NCI-H526 (cell line): ENCODE measurements around the gene ULK2.
"Not testable (repeated sequence)": the region's sequence is repeated elsewhere in the genome, so short reads cannot be mapped to it uniquely, and the experiment has no call there.

ENCODE experiments used
- DNase-seq, 2 experiments: peaks; one replicate each; lab custom pipeline; 2025; lab: John Stamatoyannopoulos, UW

ULK2 gene

DNA sequence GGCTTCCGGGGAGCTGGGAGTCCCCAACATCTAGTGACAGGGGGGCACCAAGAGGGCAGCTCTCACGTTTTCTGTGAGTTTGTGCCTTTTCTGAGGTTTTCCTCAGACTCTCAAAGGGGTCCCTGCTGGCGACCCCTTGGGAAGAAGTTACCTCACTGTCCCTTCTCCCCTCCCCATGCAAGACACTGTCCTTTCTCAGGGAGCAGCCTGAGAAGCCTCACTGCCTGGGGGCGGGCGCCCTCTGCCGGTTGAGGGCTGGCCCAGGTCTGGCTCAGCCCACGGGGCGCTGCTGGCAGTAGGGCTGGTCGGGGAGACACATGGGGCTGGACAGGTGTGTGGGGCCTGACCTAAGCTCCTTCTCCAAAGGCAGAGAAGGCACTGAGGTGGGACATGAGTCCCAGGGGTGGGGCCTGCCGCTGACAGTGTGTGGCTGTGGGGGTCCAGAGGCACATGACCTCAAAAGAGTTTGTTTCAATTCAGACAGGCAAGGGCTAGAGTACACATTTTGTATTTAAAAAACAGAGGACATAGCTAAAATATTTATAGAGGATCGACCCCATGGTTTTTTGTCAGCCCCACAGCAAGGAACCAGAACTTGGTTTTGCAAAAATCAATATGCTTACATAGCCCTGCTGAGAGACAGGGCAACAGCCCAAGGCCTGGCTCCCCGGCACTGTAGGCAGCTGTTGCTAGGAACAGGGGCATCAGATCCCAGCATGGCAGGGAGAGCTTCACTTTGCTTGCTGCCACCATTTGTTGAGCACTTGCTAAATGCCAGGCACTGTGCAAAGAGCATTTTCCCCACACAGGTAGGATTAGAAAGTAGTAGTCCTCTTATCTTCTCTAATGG is 101.1 kb downstream of the ULK2 start:
- DNase-seq: peak in 1 of 2 experiments; percentile 47

DNA sequence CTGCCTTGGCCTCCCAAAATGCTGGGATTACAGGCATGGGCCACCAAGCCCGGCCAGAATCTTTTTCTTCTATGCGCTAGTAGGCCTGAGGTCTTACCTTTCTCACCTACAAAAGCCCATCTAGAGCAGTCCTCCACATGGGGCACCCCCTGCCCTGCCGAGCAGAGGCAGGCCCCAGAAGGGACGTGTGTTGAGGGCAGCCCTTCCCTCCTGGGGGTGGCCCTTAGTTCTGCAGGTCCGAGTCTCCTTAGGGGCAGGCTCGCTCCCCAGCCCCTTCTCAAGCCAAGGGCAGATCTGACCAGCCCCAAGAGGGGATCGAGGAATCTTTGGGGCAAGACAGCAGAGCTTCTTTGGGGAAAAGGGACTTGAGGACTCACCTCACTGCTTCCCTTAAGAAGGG is 101.7 kb downstream of the ULK2 start:
- no peak for DNase-seq

DNA sequence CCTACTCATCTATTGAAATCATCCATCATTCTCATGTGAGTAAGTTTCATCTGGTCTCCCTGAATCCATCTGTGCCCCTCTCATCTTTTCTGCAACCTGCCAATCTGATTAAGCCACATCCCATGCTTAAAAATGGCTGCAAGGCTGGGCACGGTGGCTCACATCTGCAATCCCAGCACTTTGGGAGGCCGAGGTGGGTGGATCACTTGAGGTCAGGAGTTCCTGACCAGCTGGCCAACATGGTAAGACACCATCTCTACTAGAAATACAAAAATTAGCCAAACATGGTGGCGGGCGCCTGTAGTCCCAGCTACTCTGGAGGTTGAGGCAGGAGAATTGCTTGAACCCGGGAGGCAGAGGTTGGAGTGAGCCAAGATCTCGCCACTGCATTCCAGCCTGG is 103.7 kb downstream of the ULK2 start:
- not testable (repeated sequence) for DNase-seq

DNA sequence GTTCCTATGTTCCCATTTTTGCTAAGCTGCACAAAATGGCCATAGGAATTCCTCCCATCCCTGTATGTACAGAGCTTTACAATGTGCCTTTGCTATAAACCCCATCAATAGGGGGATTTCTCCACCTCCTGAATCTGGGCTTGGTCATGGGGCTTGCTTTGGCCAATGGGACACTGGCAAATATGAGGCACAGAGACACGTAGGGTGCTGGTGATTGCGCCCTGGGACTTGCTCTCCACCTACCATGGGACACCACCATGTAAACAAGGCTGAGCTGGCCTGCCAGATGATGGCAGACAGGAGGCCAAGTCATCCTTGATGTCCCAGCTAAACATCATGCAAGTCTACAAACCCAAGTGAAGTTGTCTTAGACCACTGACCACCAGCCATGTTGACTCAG is 104.3 kb downstream of the ULK2 start:
- no peak for DNase-seq

DNA sequence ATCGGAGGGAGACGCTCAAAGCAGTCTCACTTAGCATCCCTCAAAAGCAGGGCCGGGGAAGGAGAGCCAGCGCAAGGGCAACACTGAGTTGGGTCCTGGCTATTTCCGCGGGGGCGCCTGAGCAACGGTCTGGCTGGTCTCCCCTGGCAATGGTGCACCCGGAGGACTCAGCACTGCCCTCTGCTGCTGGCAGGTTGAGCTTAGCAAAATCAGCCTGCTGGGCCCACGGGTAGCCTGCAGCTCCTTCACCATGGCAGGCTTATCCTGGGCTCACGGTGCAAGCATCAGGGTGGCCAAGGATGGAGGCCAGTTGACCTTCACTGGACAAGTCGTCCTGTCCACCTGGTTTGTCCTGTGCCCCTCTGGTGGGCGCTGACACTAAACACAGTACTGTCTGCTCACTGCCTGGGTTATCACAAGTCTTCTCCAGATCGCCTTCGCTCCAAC is 105.2 kb downstream of the ULK2 start:
- peak in 1 of 2 experiments; percentile 62 for DNase-seq

DNA sequence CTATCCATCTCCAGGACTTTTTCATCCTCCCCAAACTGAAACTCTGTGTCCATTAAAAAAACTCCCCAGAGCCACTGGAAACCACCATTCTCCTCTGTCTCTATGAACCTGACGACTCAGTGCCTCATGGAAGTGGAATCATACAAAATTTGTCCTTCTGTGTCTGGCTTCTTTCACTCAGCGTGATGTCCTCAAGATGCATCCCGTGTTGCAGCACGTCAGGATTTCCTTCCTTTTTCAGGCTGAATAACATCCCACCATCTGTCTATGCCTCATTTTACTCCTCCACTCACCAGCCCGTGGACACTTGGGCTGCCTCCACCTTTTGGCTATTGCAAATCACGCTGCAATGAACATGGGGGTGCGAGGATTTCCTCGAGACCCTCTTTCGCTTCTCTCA is 107.0 kb downstream of the ULK2 start:
- DNase-seq: no peak

DNA sequence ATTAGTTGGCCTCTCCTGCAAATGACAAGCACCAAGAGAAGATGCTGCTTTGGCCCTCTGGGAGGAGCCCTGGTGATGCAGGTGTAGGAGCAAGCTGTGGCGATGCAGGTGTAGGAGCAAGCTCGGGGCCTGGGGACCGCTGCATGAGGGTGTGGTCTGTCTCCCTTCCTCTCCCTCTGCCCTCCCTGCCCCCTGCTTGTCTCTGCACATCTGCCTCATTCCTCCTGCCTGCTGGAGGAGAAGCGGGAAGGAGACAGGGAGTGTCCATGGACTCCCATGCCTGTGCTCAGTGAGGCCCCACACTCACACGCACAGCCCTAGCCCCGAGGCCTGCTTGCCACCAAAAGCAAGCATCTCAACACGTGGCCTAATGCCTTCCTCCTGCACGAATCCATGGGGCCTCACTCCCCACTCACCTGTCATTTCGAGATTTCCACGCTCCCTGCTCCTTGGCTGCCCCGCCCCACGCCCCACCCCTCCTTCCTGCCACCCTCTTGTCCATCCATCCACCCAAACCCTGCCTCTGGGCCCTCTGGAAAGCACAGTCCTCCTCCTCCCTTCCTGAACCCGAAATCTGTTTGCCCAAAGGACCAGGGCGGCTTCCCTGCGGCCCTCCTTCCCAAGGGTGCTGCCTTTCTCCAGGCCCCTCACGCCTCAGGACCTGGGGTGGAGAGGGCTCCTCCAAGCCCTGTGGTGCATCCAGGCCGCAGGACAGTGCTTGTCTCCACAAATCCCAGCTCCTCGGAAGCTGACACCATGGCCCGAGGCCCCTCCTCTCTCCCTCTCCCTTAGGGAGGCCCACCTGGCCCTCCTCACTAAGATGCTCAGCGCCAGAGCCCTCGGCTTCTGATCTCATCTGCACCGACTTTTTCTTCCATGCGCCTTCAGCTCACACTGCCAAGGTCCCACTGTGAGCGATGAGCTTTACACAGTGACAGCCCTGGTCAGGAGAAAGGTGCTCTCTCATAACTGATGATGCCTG is 107.9 kb downstream of the ULK2 start:
- DNase-seq: no peak

DNA sequence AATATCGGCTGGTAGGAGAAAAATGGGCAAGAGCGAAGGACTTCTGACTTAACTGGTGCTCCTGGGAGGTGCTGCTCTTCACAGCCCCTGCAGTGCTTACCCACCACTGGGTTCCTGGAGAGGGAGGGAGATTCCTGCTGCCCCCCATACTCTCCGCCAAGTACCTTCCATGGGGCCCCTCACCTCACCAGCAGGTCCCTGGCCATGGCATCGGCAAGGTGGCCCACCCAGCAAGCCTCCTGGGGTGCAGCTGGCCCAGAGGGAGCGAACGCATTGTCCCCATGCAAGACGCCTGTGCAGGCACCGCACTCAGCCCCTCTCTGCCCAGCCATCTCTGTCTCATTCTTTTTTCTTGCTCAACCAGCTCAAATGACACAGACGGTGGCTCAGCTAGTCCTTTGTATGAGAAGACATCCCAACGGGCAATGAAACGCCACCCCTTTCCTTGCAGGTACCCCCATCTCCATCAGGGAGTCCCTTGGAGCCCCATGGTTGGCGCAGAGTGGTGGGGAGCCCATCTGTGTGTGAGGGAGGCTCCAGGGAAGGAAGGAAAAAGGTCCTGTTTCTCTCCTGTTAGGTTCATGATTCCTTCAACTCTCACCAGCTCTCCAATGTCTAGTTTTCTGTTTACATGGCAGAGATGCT is 110.1 kb downstream of the ULK2 start:
- DNase-seq: no peak

DNA sequence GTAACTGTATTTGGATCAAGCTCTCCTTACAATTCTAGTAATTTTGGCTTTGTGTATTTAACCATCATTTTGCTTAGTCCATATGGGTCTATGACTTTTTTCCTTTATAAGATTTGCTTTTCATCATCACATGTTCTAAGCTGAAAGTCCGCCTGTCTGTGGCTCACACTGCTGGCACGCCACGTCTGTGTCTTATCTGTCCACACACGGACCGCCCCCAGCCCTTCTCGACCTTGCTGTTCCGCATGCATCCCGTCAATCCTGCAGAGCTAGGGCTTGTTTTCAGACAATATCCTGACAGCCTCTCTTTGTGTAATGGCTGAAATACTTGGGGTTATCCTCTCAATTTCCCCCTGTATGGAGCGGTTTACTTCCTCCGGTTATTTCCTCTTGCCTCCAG is 111.2 kb downstream of the ULK2 start:
- no peak for DNase-seq

DNA sequence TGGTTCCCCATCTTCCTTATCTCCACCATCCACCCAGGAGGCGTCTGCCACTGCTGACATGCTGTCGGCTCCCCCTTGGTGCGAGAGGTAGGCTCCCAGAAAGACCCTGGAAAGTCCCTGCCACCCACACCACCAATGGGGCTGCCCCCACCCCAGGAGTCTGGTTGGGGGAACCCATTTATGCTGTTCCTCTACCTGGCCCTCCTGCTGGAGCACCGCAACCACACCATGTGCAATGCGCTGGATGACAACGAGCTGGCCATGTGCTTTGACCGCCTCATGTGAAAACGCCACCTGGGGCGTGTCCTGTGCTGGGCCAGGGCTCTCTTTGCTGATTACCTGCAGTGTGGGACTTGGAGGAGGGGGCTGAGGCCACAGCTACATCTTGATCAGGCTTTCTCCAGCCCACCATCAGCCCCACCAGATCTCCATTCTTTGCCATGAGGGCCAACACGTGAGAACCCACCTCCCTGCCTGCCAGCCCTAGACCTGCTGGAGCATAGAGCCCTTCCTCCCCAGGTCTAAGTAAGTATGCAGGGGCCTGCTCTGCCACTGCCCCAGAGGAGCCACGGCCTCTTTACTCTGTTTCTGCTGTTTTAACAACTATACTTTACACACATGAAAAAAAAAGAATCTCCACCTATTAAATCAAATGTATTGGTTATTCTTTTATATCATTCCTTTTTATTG is 111.8 kb downstream of the ULK2 start:
- DNase-seq: no peak

DNA sequence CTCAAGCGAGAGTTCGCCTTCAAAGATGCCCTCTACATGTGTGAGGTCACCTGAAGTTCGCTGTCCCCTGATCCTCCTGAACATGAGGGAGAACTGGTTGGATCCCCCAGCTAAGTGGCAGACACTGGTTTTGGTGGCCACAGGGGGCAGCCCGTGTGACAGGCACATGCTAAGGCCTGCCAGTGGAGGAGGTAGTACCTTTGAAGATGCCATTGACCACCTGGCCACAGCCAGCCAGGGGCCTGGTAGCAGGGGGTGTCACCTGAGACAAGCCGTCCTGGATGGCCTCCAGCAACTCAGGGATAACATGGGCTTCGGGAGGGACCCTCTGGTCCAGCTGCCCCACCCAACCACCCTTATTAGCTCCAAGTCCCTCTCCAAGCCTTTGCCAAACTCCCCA is 112.3 kb downstream of the ULK2 start:
- DNase-seq: no peak

DNA sequence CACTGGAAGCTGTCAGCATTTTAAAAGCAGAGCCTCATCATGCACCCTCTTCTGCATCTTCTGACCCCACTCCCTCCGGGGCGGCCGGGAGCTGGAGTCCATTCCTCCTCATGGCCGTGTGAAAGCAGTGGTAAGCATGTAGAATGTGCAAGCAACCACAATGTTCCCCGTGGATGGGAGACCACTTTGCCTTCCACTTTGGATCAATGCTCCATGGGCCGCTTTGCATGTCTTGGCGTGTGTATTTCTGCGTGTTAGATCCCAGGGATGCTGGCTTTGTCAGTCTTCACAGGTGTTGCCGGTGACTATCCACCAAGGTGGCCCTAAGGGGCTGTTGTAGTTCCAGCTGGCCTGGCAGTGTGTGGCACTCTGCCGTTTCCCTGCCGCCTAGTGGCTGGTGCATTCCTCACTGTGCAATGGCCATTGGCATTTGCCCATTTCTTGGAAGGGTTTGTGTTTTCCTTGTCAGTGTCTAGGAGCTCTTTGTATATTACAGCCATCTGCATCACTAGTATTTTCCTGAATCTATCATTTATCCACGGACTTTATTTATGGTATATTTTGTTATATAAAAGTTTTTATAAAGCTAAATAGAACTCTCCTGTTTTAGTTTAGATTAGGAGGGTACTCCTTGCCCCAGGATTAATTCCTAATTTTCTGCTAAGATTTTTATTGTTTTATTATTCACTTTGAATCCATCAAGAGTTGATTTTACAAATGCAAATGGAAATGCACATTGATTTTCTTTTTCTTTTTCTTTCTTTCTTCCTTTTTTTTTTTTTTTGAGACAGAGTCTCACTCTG is 113.9 kb downstream of the ULK2 start:
- peak in 1 of 2 experiments; percentile 60 for DNase-seq

DNA sequence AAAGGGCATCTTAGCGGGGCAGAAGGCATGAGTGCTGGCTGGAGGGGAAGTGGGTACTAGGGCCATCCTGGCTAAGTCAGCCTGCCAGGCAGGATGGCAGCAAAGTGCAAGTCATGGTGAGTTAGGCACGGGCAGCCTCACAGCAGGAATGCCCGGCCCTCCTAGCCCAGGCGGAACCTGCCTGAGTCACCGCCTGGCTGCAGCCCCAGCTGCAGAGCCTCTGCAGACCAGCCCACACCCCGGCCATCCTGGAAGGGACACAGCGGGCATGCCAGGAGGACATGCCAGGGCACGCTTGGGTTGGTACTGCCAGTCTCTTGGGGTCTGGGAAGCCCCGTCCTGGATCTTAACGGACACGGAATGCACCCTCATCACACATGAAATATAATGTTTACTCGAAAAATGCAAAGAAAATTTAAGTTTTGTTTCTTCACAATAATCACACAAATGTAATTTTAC is 114.7 kb downstream of the ULK2 start:
- peak in 1 of 2 experiments; percentile 12 for DNase-seq

DNA sequence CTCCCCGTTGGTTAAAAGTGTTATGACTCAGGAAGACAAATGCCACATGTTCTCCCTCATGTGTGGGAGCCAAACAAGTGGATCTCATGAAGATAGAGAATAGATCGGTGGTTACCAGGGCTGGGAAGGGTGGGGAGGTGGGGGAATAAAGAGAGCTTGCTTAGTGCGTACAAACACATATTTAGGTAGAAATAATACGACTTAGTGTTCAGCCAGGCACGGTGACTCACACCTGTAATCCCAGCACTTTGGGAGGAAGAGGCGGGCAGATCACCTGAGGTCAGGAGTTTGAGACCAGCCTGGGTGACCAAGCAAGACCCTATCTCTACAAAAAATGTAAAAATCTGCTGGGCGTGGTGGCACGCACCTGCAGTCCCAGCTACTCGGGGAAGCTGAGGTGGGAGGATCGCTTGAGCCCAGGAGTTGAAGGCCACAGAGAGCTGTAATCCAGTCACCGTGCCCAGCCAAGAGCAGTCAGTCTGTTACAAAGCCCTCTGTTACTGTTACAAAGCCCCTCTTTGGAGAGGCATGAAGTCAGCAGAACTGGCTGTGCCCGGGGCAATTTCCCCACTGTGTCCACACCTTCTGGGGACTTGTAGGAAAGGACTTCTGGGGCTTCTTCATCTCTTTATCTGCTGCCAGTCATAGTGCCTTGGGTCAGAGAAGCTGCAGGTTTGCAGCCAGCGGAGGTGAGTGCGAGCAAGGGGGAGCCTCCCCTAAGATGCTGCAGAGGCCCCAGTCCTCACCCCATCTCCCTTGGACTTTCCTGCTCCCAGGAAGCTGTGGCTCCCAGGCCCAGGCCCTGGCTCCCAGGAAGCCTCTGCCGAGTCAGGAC is 115.3 kb downstream of the ULK2 start:
- no peak for DNase-seq

DNA sequence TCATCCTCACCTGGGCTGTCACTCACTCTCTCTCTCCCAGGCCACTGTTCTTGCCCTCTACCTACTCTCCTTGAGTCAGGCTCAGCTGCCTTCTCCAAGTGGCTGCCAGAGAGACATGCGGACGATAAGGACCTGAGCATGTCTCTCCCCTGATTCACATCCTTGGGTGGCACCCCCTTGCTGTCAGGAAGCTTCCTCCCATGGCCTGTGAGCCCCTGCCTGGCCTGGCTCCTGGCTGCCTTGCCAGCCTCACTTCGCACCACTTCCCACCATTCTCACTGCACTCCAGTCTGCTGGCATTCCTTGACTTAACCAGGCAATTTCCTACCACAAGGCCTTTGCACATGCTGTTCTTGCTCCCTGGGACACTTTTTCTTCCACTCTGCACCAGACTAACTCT is 116.9 kb downstream of the ULK2 start:
- no peak for DNase-seq

DNA sequence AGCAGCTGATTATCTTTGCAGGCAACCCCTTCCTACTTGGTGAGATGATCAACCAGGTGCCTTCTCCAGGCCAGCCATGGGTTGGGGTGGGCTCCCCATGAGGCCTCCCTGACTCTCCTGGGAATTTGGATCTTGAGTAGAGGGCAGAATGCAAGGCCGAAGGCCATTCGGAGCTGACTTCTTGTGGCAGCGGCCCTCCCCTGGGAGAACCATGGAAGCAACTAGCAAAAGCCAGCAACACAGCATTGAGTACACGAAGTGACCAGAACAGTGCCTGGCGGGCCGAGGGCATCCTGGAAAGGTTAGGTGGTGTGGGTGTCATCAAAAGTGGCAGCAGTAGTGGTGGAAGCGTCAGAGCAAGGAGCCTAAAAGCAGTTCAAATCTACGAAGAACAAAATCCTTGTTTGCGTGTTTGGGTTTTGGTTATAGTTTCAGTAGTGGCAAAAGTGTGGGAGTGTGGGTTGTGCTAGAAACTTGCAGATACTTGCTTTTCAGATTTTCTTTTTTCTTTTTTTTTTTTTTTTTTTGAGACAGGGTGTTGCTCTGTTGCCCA is 117.6 kb downstream of the ULK2 start:
- no peak for DNase-seq

DNA sequence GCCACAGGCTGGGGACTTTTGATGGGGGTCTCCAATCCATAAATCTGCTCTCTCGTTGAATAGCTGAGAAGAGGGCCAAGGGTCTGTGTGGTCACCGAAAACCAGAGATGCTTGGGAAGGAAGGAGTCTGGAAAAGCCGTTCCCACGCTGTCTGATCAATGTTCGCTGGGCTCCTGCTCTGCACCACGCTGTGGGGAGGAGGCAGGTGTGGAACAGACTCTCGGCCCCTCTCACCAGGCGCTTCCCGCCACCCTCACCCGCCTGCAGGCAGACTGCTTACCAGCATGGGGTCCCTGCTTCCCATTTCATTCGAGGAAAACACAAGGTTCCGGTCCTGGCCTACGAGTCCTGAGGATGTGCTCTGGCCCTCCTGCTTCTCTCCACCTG is 118.9 kb downstream of the ULK2 start:
- no peak for DNase-seq

DNA sequence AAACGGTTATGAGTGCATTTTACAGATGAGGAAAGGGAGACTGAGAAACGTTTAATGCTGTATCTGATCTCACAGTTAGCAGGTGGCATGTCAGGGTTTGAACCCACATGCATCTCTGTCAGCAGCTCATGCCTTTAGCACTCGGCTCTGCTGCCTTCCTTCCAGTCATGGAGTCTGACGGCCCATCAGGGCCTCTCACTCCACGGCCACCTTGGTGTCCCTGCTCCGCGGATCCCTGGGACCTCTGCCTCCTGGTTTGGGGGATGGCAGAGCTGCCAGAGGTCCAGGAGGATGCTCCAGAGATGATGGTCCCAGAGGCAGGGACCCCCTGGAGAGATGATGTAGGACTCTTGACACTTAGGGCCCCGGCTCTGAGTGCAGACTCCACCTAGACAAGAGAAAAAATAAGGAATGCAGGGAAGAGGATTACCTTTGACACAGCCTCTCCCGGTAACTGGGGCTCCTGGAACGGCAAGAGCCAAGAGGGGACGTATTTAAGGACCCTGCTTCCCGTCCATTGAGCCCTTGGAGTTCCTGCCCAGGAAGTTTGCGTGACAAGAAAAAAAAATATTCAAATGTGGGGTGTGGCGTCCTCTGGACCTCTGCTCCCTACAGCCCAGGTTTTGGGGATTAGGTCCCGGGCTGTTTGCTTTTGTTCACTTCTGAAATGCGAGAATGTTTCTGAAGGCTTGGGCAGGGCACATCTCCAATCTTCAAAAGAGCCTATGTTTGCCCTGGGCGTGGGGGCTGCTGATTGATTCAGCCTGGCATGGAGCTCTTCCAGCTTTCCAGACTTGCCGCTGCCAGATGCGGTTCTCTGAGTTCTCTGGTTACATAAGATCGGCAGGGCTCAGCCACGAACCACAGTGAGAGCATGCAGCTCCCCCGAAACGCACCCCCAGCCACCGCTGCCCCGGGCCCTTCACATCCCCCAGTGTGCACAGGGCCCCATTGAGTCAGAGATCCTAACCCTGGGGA is 119.6 kb downstream of the ULK2 start, which contains the start of gene ALDH3A1:
Gene ALDH3A1 (minus strand): TSS at position 470 of the 978 bp plus-strand sequence. CDS start 3,169 bp downstream, outside the sequence.
- peak in 1 of 2 experiments; percentile 10 for DNase-seq
